Nucleus accumbens (tissue), 56 donors: Measurements from ENCODE around the gene DHX34.
"Not testable (repeated sequence)": the region's sequence is repeated elsewhere in the genome, so short reads cannot be mapped to it uniquely, and the experiment has no call there.

Source experiments
- DNase-seq, 56 donors: peaks; one replicate each; lab custom pipeline; 2025; lab: John Stamatoyannopoulos, UW

The DHX34 gene

GRCh38 chr19:47348819-47349795 is at the start of gene DHX34:
Gene DHX34 (plus strand): TSS chr19:47349315. CDS start chr19:47353031, 3,716 bp downstream.
- peak; percentile 73 to 98 (median 95) for DNase-seq

GRCh38 chr19:47300867-47301266 is 48.2 kb upstream of the DHX34 start:
- not testable (repeated sequence) for DNase-seq

GRCh38 chr19:47302249-47302648 is 46.9 kb upstream of the DHX34 start:
- DNase-seq, result no peak

GRCh38 chr19:47303966-47304365 is 45.1 kb upstream of the DHX34 start:
- DNase-seq, result no peak

GRCh38 chr19:47305309-47305751 is 43.8 kb upstream of the DHX34 start:
- peak in 30 of 56 donors; percentile 2 to 60 (median 10) for DNase-seq

GRCh38 chr19:47306303-47306702 is 42.8 kb upstream of the DHX34 start:
- DNase-seq, result no peak

GRCh38 chr19:47309038-47309437 is 40.1 kb upstream of the DHX34 start:
- DNase-seq, result no peak

GRCh38 chr19:47309608-47310007 is 39.5 kb upstream of the DHX34 start, which contains the start of gene C5AR1:
Gene C5AR1 (plus strand): TSS chr19:47309861. CDS start chr19:47309896, 35 bp downstream.
- DNase-seq, result peak in 10 of 56 donors; percentile 4 to 43 (median 16)

GRCh38 chr19:47310323-47310722 is 38.8 kb upstream of the DHX34 start:
- no peak for DNase-seq

GRCh38 chr19:47310819-47311218 is 38.3 kb upstream of the DHX34 start:
- DNase-seq, result peak in 1 of 56 donors; percentile 25

- DNase-seq, result no peak
Measured at GRCh38 chr19:47312366-47313006, 36.6 kb upstream of the DHX34 start.

- no peak for DNase-seq
Measured at GRCh38 chr19:47313754-47314295, 35.3 kb upstream of the DHX34 start.

- peak in 41 of 56 donors; percentile 14 to 81 (median 43) for DNase-seq
Measured at GRCh38 chr19:47315125-47315821, 33.8 kb upstream of the DHX34 start.

GRCh38 chr19:47316513-47316912 is 32.6 kb upstream of the DHX34 start:
- DNase-seq, result no peak

- no peak for DNase-seq
Measured at GRCh38 chr19:47319923-47320871, 28.9 kb upstream of the DHX34 start.

GRCh38 chr19:47321630-47322029 is 27.5 kb upstream of the DHX34 start:
- DNase-seq, result no peak

- no peak for DNase-seq
Measured at GRCh38 chr19:47322058-47322457, 27.1 kb upstream of the DHX34 start.

- DNase-seq, result no peak
Measured at GRCh38 chr19:47323409-47323808, 25.7 kb upstream of the DHX34 start.

GRCh38 chr19:47323872-47324271 is 25.2 kb upstream of the DHX34 start:
- no peak for DNase-seq
